ENCODE data around the gene RFESD. TPM values are rescaled to one million over a fixed set of nuclear protein-coding genes. Genes with fewer than 3 reads are reported as not detected.

The RFESD gene
- polyA plus RNA-seq, 3 donors: 0.15 to 1.4 (median 0.24) TPM

DNA sequence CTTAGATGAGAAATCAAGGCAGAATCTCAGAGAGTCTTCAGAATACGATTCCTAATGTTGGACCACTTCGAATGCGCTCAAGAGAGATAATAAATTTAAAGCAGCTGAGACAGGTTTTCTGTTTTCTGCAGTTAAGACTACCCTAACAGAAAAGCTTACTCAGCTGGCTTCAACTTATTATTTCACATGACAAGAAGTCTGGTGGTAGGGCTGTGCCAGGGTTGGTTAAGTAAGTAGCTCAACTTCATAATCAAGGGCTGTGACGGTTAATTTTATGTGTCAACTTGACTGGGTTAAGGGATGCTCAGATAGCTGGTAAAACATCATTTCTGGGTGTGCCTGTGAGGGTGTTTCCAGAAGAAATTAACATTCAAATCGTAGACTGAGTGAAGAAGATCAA lies 22.9 kb upstream of the RFESD start:
- WGBS (ENCODE audit: insufficient coverage): 100% methylated on average over 2 of the region's 5 CpGs
- Mint-ChIP-seq H3K27me3 (ENCODE audit: low read depth in 3 of 3) (peaks cover 21 to 31% (median 25%) of the 10 kb centered on the region in 3 donors), H3K9me3 (peaks cover 0 to 5% (median 0%) of the 10 kb centered on the region in 7 donors), H3K4me3 (no peak overlapping the region), H3K36me3 (no peaks in the 10 kb centered on the region), H3K4me1 (peaks cover 29% of the 10 kb centered on the region), H3K27ac (no peak overlapping the region)
- H2AFZ ChIP-seq (ENCODE audit: insufficient read depth, low read depth, low read length, poor library complexity, severe bottlenecking): no peak overlapping the region
- H3K4me2 ChIP-seq (replicated peaks; ENCODE audit: extremely low read depth, low read length, poor library complexity, severe bottlenecking): no peak overlapping the region
- TF ChIP-seq, protein P1, sequence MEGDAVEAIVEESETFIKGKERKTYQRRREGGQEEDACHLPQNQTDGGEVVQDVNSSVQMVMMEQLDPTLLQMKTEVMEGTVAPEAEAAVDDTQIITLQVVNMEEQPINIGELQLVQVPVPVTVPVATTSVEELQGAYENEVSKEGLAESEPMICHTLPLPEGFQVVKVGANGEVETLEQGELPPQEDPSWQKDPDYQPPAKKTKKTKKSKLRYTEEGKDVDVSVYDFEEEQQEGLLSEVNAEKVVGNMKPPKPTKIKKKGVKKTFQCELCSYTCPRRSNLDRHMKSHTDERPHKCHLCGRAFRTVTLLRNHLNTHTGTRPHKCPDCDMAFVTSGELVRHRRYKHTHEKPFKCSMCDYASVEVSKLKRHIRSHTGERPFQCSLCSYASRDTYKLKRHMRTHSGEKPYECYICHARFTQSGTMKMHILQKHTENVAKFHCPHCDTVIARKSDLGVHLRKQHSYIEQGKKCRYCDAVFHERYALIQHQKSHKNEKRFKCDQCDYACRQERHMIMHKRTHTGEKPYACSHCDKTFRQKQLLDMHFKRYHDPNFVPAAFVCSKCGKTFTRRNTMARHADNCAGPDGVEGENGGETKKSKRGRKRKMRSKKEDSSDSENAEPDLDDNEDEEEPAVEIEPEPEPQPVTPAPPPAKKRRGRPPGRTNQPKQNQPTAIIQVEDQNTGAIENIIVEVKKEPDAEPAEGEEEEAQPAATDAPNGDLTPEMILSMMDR (IDR thresholded peaks at IDR 0.05): no peak
- H3K27me3 ChIP-seq (ENCODE audit: control insufficient read depth in 2 of 2, insufficient read depth in 2 of 2, low read length in 2 of 2): peaks cover 19 to 24% of the 10 kb centered on the region in 2 donors
- H3K4me1 ChIP-seq (ENCODE audit: control insufficient read depth in 1 of 2, insufficient read depth in 2 of 2, low read length in 2 of 2): peaks cover 25 to 38% of the 10 kb centered on the region in 2 donors
- no peak overlapping the region for H3K9ac ChIP-seq (ENCODE audit: insufficient read depth, low read length, poor library complexity, severe bottlenecking)
- intact Hi-C loops (cut with micrococcal nuclease): no loop called here
- H3K4me3 ChIP-seq (replicated peaks in 1 of 3; ENCODE audit: low read depth in 2 of 3, low read length in 3 of 3): no peak overlapping the region
- H3K36me3 ChIP-seq (replicated peaks in 1 of 2; ENCODE audit: control insufficient read depth in 1 of 2, insufficient read depth in 2 of 2, low read length in 2 of 2): no peaks in the 10 kb centered on the region
- DNase-seq: no peak
- H3K9me3 ChIP-seq (replicated peaks in 1 of 2; ENCODE audit: control insufficient read depth in 1 of 2, insufficient read depth in 1 of 2, low read length in 2 of 2): no peaks in the 10 kb centered on the region
- no peak overlapping the region for H3K27ac ChIP-seq (ENCODE audit: low read depth in 1 of 2, low read length in 2 of 2)
- no peaks in the 10 kb centered on the region for H3K79me2 ChIP-seq (ENCODE audit: insufficient read depth, low read length)
- no peaks in the 10 kb centered on the region for H4K20me1 ChIP-seq (ENCODE audit: insufficient read depth, low read length)

DNA sequence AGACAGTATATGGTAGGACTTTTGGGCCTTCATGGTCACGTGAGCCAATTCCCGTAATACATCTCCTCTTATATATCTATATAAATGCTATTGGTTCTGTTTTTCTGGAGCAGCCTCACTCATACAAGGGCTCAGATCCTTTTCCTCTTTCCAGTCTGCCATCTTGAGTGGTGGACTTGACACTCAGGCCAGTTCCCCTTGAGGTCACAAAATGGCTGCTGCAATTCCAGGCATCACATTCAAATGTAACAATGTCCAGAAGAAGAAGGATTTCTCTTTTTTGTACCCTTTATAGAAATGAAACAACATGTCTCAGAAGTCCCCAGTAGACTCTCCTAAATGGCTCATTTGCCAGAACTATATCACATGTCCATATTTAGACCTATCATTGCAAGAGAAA lies 22.2 kb upstream of the RFESD start:
- no CpG with 5 or more reads among the region's 2 CpGs for WGBS (ENCODE audit: insufficient coverage)
- Mint-ChIP-seq H3K4me1 (peaks cover 24% of the 10 kb centered on the region), H3K9me3 (peaks cover 0 to 5% (median 0%) of the 10 kb centered on the region in 7 donors), H3K36me3 (no peaks in the 10 kb centered on the region), H3K27me3 (ENCODE audit: low read depth in 3 of 3) (peaks cover 14 to 24% (median 18%) of the 10 kb centered on the region in 3 donors), H3K4me3 (no peak overlapping the region), H3K27ac (no peak overlapping the region)
- Histone ChIP-seq H2AFZ (ENCODE audit: insufficient read depth, low read depth, low read length, poor library complexity, severe bottlenecking) (no peak overlapping the region), H4K20me1 (ENCODE audit: insufficient read depth, low read length) (no peaks in the 10 kb centered on the region), H3K9me3 (replicated peaks in 1 of 2; ENCODE audit: control insufficient read depth in 1 of 2, insufficient read depth in 1 of 2, low read length in 2 of 2) (no peaks in the 10 kb centered on the region), H3K27me3 (ENCODE audit: control insufficient read depth in 2 of 2, insufficient read depth in 2 of 2, low read length in 2 of 2) (peaks cover 13 to 17% of the 10 kb centered on the region in 2 donors), H3K4me1 (ENCODE audit: control insufficient read depth in 1 of 2, insufficient read depth in 2 of 2, low read length in 2 of 2) (peaks cover 22 to 33% of the 10 kb centered on the region in 2 donors), H3K79me2 (ENCODE audit: insufficient read depth, low read length) (no peaks in the 10 kb centered on the region), H3K27ac (ENCODE audit: low read depth in 1 of 2, low read length in 2 of 2) (no peak overlapping the region), H3K4me3 (replicated peaks in 1 of 3; ENCODE audit: low read depth in 2 of 3, low read length in 3 of 3) (no peak overlapping the region), H3K9ac (ENCODE audit: insufficient read depth, low read length, poor library complexity, severe bottlenecking) (no peak overlapping the region), H3K36me3 (replicated peaks in 1 of 2; ENCODE audit: control insufficient read depth in 1 of 2, insufficient read depth in 2 of 2, low read length in 2 of 2) (no peaks in the 10 kb centered on the region), H3K4me2 (replicated peaks; ENCODE audit: extremely low read depth, low read length, poor library complexity, severe bottlenecking) (no peak overlapping the region)
- intact Hi-C loops (cut with micrococcal nuclease): no loop called here
- no peak for DNase-seq
- TF ChIP-seq, protein P1 (IDR thresholded peaks at IDR 0.05): no peak
